Pons (tissue), 1 donor: Measurements from ENCODE around the gene PROCR.
"Not testable (repeated sequence)": the region's sequence is repeated elsewhere in the genome, so short reads cannot be mapped to it uniquely, and the experiment has no call there.

ENCODE experiments used
- DNase-seq: peaks from one replicate; pipeline ENCODE4 v3.0.0-alpha.2; 2016; ENCODE audit warnings: low spot score

The PROCR gene

GRCh38 chr20:35193031-35193791 is 21.3 kb downstream of the PROCR start:
- DNase-seq: not testable (repeated sequence)

DNA sequence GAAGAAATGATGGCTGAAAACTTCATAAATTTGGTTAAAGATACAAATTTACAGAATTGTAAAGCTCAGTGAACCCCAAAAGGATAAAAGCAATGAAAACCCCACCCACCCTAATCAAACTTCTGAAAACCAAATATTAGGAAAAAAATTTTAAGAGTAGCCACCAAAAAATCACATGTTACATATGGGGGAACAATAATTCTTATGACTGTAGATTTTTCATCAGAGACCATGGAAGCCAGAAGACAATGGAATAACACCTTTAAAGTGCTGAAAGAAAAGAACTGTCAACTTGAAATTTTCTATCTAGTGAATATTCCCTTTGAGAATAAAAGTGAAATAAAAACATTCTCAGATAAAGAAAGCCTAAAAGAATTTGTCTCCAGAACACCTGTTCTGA is 24.4 kb downstream of the PROCR start:
- no peak for DNase-seq

GRCh38 chr20:35199740-35200139 is 27.9 kb downstream of the PROCR start:
- no peak for DNase-seq

- no peak for DNase-seq
Observed at GRCh38 chr20:35200267-35200666, 28.4 kb downstream of the PROCR start.

DNA sequence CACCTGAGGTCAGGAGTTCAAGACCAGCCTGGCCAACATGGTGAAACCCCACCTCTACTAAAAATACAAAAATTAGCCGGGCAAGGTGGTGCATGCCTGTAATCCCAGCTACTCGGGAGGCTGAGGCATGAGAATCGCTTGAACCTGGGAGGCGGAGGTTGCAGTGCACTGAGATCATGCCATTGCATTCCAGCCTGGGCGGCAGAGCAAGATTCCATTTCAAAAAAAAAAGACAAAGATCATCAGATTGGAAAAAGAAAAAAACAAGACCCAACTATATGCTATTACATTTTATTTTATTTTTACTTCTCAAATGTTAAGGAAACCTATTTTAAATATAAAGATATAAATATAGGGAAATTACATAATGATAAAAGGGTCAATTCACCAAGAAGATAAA is 29.6 kb downstream of the PROCR start:
- DNase-seq: not testable (repeated sequence)

DNA sequence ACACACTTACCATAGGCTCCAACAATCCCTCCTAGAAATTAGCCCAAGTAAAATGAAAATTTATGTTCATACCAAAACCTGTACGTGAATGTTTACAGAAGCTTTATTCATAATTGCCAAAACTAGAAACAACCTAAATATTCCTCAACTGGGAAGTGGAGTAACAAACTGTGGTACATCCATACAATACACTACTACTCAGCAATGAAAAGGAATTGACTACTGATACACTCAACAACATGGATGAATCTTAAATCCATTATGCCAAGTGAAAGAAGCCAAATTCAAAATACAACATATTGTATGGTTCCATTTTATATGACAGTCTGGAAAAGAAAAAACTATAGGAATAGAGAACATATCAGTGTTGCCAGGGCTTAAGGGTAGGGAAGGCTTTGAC is 34.9 kb downstream of the PROCR start:
- DNase-seq: no peak

DNA sequence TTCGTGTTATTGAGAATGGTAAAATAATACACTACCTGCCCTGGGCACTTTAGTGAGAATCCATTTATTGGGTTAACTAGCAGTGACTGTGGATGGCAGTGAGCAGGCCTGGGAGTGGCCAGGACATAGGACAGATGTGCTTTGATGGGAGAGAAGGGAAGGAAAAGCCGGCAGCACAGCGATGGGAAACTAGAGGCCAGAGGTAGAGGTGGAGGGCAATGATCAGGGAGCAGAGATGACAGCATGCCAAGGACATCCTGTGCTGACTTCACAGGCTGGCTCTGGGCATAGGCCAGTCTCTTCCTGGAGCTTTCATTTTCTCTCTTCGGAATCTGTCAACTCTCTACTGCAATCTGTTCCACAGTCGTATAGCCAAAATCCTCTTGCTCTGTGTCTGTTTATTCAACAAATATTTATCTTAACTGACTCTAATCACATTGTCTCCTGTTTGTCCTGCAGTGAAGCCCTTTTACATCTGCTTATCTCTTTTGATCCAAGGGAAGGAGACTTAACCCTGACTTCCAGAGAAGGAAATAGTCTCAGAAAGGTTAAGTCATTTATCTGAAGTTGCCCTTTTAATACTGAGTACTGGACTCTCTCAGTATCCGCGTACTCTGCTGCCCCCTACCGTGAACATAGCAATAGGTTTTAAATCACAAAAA is 36.2 kb downstream of the PROCR start:
- DNase-seq: peak; percentile 87

GRCh38 chr20:35215066-35215956 is 43.4 kb downstream of the PROCR start:
- no peak for DNase-seq

GRCh38 chr20:35216541-35216940 is 44.7 kb downstream of the PROCR start:
- DNase-seq: no peak

GRCh38 chr20:35223941-35224340 is 52.1 kb downstream of the PROCR start:
- no peak for DNase-seq

DNA sequence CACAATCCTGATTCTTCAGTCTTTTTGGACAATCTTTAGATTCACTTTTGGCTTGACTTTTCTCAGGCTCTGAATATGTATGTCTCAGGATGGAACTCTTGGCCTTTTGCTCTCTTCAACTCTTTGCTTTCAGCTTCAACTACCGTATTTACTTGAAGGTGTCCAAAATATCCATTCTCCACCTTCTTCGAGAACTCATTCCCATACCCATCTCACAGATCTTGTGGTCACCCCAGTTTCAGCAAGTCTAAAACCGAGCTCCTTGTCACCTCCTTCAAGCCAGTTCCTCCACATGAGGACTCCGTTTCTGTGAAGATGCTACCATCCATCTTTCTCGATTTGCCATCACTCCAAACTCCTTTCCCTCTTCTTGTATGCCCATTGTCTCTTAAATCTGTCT is 52.7 kb downstream of the PROCR start:
- no peak for DNase-seq

DNA sequence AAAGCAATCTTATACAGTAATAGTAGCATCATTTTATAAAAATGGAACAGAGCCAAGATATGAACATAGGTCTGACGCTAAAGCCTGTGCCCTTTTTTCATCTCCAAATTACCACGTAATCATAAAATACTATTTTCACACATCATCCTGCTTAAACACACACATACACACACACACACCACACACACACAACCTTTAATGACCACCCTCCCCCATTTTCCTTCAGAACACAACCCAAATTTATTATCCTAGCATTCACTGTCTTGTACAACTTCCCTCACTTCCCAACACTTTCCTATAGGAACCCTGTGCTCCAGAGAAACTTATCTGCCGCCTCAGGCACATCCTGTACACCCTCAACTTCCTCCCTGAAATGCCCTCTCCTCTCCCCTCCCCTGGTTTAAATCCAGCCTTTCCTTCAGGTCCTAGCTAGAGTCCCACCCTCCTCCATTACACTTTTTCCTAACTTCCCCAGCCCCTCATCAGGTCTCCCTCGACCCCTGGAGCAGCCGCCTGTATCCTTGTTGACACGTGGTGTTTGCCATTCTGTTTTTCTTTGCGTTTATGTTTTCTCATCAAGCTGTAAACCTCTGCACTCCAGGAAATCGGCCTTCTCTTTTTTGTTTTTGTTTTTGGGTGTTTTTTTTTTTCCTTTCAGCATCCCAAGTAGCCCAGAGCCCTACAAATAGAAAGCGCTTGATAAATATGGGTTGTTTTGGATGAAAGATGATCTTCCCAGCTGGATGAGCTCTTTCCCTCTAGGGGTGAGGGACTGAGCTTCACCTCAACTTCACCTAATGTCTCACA is 53.6 kb downstream of the PROCR start:
- DNase-seq: no peak

DNA sequence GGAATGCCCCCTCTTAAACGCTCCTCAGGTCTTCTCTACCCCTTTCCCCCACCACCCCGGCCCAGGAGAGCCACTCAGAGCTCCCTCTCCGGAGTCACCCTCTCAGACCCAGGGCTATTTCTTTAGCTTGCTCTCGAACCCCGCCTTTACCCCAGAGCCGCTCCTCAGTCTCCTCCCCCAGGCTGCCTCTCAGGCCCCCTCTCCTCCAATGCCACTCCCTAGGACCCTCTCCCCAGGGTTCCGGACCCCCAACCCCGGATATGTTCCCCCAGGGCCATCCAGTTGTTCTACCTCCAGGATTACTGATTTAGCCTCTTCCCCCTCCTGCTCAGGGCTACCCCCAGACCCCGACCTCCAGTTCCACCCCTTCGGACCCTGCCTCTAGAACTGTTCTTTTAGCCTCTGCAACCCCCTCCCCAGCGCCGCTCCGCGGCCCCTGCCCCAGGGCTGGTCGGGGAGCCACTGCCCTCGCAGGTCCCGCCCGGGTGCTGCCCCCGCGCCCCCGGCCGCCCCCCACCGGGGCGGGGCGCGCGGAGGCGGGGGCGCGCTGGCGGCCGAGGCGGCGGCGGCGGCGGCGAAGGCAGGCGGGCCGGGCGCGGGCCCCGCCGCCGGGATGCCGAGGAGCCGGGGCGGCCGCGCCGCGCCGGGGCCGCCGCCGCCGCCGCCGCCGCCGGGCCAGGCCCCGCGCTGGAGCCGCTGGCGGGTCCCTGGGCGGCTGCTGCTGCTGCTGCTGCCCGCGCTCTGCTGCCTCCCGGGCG is 54.4 kb downstream of the PROCR start, which contains the start of gene MMP24:
Gene MMP24, plus strand, starts transcription at position 565 of the 758 bp plus-strand sequence. Its CDS starts 49 bp downstream, at position 614.
- no peak for DNase-seq
